GM11168 (cell line): ENCODE results near the gene FAM185A.
"Not testable (repeated sequence)": the region's sequence is repeated elsewhere in the genome, so short reads cannot be mapped to it uniquely, and the experiment has no call there.

Experiments used
- in situ Hi-C: fragments of 300-500 bp; cut with MboI; formaldehyde crosslinking; loops from one replicate; pipeline ENCODE4 v1.12.0; 2022; ENCODE audit warnings: low sequenced_read_pairs; ENCODE audit not compliant: unreplicated experiment

Gene FAM185A

DNA sequence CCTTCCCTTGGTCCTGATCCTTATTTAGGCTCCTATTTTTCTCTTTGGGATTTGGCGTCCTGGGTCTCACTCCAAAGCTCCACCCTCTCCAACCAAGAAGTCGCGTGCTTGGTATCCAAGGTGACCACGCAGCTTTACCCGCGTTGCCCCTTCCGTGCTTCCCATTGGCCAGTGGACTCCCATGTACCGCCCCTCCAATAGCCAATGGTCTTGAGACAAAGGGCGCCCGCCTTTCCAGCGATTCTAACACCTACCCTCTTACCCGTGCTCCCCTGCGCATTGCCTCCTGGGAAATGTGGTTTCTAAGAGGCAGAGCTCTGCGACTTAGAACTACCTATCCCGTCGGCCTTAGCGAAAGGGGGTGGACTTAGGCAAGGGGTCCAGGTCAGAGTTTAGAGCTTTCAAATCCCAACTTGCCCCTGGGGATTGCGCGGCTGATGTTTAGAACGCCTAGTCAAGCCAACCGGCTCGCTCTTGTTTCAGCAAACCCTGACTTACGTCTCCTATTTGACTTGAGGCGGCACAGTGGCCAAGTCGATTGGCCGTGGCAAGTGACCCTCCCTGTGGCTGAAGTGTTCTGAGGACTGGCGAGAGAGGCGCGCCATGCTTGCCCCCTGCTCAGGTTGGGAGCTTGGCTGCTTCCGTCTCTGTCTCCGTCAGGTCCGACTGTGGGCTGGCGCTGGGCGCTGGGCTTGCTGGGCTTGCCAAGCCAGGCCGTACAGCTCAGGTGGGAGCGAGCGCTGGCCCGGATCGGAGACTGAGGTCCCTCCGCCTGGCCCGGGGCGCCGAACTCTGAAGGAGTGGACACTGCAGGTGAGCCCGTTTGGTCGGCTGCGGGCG is at the start of gene FAM185A:
TSS of gene FAM185A (plus strand) at position 395 of the 840 bp plus-strand sequence. CDS start at position 604, 209 bp downstream.
- in situ Hi-C loops = not testable (repeated sequence)

DNA sequence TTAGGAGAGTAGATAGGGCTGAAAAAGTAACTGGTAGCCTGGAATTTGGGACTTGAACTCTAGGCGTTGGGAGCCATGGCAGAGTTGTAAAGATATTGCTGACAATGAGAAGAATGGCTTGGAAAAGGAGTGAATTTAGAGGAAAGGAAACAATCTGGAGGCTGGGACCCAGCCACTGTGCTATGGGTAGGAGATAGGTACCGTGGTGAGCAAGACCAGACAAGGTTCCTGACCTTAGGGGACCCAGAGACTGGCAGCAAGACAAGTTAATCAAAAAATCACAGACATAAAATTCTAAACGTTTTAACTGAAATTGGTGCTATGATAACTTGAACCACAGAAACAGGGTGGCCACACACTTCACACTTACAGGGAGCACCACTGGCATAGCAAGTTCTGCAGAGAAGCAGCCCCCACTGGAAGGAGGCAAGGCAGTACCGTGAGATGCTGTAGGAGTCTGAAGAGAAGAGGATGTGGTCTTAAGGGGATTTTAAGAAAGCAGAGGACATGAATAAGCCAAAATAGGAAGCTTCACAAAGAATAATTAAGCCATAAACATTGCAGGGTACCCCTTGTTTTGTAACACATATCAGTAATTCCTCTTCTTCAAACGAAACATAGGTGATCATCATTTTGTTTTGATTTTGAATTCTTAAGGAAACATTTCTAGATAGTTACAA is 35.6 kb upstream of the FAM185A start:
- in situ Hi-C loops = not testable (repeated sequence)

DNA sequence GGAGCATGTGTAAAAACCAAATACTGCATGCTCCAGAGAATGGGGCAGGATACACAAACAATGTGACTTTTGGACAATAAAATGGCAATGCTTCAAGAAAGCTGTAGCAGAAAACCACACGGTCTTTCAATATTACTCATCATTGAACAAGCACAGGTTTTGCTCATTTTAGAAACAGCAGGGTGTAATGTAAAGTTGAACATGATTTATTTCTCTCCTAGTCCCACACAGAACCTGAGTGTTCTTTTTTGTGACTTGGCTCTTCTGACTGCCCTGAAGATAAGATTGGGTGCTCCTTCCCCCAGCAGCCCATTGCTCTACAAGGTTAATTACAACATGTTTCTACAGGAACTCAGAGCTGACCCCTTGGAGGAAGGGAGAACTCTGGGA is 35.1 kb upstream of the FAM185A start:
- in situ Hi-C loops = not testable (repeated sequence)

DNA sequence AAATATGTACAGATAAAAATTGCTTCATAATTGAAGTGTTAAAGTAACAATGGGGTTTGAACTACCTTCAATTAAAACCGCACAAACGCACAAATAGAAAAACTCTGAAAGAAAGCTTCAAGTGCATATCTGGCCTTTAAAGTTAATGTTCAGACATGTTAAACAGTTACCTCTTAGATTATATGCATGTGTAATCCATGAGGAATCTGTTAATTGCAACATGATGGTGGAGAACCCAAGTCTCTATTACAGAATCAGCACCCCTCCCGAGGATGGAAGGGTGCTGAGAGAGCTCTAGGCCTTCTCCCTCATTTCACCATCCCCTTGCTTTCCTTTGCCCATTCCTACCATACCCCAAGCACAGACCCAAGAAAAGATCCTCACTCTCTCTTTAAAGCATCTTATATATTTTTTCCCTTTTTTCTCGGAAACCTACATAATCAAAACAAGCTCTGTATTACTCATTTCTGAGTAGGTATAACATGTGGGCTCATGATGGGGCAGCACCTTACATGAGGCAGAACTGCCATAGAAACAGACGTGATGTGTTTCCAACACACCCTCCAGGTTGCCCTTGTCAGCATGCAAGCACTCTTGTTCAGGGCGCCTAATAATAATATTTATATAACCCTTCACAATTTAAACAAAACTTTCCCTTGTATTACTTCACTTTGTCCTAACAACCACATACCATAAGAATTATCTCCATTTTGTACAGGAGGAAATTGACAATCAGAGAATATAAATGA is 33.9 kb upstream of the FAM185A start:
- in situ Hi-C loops = not testable (repeated sequence)

DNA sequence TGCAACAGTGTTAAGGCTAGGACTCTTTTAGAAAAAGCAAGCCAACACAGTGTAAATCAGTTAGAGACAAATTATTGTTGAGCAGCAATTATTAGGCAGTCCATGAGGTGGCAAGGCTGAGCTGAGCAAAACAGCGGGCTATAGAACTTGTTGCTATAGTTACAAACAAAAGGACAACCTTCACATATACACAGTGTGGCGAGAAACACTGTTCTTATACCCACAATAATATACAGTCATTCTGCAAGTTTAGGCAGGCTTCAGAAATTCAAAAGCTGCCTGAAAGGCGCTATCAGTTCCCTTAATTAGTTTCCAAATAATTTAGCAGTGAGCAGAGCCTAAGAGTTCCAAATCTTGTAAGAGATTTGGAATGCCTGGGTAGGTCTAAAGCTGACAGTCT is 33.1 kb upstream of the FAM185A start:
- in situ Hi-C loops = not testable (repeated sequence)

DNA sequence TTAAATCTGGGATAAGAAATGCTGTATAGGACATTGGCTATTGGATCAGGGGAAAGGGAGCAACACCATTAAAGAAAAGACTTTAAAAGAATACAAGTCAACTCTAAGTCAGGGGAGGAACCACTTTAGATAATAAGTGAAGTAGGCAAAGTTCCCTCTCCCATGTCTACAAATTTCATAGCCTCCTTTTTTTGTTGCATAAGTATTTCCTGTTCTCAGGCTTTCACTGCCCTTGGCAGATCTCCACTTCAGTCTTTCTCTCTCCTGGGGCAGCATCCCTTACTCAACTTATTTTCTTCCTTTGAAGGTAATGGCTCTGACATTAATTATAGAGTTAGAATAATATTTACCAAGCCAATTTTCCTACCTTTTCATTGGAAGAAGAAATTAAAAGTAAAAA is 30.3 kb upstream of the FAM185A start:
- in situ Hi-C loops = not testable (repeated sequence)

DNA sequence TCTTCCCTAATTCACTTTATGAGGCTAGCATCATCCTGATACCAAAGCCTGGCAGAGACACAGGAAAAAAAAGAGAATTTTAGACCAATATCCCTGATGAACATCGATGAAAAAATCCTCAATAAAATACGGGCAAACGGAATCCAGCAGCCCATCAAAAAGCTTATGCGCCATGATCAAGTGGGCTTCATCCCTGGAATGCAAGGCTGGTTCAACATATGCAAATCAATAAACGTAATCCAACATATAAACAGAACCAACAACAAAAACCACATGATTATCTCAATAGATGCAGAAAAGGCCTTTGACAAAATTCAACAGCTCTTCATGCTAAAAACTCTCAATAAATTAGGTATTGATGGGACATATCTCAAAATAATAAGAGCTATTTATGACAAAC is 22.6 kb upstream of the FAM185A start:
- in situ Hi-C loops = not testable (repeated sequence)

DNA sequence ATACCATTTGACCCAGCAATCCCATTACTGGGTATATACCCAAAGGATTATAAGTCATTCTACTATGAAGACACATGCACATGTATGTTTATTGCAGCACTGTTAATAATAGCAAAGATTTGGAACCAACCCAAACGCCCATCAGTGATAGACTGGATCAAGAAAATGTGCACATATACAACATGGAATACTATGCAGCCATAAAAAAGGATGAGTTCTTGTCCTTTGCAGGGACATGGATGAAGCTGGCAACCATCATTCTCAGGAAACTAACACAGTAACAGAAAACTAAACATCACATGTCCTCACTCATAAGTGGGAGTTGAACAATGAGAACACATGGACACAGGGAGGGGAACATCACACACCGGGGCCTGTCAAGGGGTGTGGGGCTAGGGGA is 19.1 kb upstream of the FAM185A start:
- in situ Hi-C loops = not testable (repeated sequence)

DNA sequence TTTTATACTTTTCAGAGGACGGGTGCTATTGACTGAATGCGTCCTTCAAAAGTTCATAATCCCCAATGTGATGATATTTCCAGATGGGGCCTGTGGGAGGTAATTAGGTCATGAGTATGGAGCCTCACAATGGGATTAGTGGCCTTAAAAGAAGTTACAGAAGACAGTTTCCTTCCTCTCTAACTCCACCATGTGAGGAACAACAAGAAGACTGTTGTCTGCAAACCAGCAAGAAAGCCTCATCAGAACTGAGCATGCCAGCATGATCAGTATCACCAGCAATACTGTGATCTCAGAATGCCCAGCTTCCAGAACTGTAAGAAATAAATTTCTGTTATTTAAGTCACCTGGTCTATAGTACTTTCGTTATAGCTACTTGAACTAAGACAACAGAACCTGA is 18.4 kb upstream of the FAM185A start:
- in situ Hi-C loops = not testable (repeated sequence)

DNA sequence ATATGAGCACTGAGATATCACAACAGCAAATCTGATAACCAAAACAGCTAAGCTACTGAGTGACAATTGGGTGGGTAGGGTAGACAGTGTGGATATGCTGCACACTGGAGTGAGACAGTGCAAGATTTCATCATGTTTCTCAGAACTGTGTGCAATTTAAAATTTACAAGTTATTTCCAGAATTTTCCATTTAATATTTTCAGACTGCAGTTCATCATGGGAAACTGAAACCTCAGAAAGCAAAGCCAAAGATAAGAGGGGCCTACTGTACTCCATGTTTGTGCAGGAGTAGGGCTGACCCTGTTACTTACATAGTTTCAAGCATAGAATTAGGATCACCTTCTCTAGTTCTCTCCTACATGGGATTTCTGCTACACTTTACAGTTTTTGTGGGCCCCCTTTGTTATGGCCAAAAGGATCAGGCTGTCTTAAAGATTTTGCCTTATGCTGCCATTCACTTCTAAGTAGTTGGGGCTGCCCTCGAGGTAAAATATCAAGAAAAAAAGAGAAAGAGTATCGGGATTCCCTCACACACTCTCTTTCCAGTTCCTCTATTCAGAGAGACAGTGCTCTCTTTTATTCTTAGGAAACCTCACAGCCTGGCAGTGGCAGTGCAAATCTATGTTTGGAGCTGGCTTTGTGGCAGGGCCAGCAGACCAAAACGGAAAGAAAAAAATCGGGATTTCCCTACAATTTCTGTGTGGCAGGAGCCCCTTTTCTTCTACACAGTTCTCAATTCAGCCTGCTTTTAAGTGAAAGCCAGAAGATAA is 6.6 kb upstream of the FAM185A start:
- in situ Hi-C loops = not testable (repeated sequence)

DNA sequence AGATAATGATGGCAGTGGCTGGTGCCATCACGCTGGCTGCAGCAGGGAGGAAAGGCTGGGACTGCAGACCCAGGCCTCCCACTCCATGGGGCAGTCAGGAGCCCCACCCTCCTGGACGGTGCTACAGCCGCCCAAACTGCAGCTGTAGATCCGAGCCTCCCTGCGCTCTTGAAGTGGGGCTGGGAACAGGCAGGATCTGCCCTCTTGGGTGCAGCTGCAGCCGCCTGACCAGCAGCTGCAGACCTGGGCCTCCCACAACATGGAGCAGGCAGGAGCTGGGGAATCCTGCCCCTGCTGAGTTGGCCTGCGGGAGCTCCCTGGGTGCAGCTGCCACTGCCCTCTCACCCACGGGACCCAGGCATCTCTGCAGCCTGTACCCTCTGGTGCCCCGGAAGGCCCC is 4.9 kb upstream of the FAM185A start:
- in situ Hi-C loops = not testable (repeated sequence)

DNA sequence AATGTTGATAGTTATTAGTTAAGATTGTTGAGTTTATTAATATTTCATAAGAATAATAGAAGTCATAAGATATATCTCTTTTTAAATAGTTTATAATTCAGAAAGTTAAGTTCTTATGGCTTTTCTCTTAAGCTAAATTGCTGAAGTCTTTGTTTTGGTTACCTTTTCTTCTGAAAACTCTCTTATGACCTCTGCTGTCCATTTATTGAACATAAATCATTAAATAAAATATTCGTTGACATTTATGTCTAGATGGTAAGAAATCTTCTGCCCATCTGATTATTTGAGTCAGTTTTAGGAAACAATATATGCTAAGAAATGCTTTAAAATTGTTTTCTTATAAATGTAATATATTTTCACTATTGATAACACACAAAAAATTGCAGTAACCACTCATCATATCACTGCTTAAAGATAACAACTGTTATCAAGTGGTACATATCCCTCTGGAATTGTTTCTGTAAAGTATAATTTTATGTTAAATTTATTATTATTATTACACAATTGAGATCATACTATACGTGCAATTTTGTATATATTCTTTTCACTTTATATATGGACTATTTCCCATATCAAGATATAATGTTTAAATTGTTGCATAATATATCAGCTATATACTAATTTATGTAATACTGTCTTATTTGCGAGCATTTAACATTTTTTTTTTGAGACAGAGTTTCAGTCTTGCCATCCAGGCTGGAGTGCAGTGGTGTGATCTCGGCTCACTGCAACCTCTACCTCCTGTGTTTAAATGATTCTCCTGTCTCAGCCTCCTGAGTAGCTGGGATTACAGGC is 3.1 kb upstream of the FAM185A start:
- in situ Hi-C loops = not testable (repeated sequence)

DNA sequence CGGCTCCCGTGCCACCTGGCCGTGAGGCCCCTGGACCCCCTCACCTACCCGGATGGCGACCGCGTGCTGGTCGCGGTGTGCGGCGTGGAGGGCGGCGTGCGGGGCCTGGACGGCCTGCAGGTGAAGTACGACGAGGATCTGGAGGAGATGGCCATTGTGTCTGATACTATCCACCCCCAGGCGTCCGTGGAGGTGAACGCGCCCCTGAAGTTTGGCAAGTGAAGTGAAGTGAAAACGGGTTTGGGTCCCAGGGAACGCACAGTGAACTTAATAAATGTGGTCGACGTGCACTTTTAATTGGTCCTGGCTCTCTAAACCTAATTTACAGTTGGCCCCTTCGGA is 617 bp downstream of the FAM185A start:
- in situ Hi-C loops = not testable (repeated sequence)

DNA sequence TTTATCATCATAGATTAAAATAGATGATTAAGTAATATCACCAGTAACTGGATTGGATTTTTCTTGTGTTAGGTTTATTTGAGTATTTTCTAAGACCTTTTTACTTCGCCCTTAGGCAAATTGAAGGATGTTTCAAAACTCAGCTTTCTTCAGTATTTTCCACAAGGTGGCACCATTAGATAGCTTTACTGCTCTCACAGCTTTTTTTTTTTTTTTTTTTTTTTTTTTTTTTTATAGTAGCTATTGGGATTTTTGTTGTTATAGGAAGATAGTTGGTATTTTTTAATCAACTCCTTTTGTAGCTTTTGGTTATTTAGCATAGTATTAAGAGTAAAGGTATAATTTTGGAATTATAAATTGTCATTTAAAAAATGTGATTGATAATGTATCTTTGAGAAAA is 9.4 kb downstream of the FAM185A start:
- in situ Hi-C loops = not testable (repeated sequence)

DNA sequence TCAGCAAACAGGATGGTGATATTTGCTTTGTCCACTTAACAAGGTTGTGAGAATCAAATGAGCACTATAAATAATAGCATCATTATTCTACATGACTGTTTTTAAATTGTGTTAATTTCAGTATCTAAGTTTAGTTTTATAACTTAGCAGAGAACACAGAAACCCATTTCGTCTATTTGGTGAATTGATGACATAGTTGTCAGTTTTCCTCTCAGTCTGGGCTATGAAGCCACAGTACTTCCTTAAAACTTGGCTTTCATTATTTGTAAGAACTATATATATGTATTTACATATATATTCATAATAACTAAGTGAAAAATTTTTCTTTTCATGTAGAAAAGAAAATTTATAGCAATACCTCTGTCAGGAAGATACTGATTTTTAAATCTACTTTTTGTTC is 11.1 kb downstream of the FAM185A start:
- in situ Hi-C loops = loop anchor here (10.0 kb wide), 1 partner anchor 305 kb away; no protein-coding TSS in a partner anchor

DNA sequence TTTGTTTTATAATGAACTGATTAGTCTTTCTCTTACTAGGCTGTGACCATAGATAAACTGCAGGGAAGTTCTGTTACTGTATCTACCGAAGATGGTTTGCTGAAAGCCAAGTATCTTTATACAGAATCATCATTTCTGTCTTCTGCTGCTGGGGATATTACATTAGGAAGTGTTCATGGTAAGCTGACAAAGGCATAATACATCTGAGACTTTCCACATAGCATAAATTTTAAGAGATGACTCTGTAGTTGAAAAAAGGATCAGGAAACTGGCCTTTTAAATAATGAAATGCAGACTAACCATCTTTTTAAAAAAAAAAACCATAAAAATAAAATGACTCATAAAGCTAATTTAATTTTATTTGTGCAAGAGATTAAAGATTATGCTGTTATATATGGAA is 12.4 kb downstream of the FAM185A start:
- in situ Hi-C loops = loop anchor here (10.0 kb wide), 1 partner anchor 304 kb away; no protein-coding TSS in a partner anchor

DNA sequence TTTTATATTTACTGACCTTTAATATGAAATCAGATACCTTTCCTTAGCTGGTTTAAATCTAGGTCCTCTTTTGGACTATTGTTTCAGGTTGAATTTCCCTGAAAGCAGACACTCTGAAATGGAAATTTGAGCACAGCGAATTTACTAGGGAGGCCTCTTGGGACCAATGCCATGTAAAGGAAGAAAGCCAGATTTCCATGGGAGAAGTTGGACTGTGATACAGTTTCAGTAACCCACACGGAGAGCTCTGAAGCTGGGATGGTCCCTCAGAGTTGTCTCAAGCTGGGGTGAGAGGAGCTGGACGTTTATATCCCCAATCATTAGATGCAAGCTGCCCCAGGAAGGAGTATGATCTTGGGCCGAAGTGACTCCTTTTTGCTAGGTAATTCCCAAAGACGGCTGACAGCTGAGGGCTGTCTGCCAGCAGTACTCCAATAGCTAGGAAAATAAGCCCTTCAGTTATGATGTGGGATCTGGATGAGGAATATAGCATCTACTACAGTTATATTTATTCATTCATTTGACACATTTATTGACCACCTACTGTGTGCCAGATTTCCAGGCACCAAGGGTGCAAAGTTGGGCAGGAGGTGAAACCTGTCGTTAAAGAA is 14.6 kb downstream of the FAM185A start:
- in situ Hi-C loops = loop anchor here (10.0 kb wide), 1 partner anchor 301 kb away; no protein-coding TSS in a partner anchor

DNA sequence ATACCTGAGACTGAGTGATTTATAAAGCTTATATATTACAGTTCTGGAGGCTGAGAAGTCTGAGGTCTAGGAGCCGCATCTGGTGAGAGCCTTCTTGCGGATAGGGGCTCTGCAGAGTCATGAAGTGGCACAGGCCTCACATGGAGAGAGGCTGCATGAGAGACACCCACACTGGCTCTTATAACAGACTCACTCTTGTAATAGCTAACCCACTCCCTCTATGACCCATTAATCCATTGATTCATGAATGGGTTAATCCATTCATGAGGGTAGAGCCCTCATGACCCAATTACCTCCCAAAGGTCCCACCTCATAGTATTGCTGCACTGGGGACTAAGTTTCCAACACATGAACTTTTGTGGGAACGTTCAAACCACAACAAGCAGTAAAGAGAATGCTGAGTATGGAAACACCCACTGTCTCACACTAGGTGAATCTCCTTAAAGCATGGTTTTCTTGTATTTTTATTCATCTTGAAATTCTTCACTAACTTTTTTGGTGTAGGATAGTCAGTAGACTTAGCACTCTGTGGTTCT is 20.9 kb downstream of the FAM185A start:
- in situ Hi-C loops = loop anchor here (10.0 kb wide), 1 partner anchor 295 kb away; no protein-coding TSS in a partner anchor

DNA sequence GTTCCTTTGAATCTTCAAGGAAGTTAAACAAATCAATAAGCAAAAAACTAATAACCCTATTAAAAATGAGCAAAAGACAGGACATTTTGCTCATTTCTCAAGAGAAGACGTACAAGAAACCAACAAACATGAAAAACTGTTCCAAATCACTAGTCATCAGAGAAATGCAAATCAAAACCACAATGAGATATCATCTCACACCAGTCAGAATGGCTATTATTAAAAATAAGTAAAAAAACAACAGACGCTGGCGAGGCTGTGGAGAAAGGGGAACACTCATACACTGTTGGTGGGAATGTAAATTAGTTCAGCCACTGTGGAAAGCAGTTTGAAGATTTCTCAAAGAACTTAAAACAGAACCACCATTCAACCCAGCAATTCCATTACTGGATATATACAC is 21.7 kb downstream of the FAM185A start:
- in situ Hi-C loops = not testable (repeated sequence)
